Dermis microvascular lymphatic vessel endothelial cell (primary cell): Measurements from ENCODE around the gene NWD2. TPM values are rescaled to one million over a fixed set of nuclear protein-coding genes. Genes with fewer than 3 reads are reported as not detected.

ENCODE experiments used
- DNase-seq, 2 donors: peaks; one replicate each; pipeline versions ENCODE4 v3.0.0 to v3.0.0-alpha.2; 2010; ENCODE audit warnings: low read depth in 2 of 2
- total RNA-seq: library from RNA; depleted of rRNA; stranded (reverse); fragments of >200 nt; gene quantifications from 2 replicates; pipeline ENCODE4 v1.2.1, GENCODE V29; 2014

NWD2 gene
- total RNA-seq, 1 donor from 2014 or later = not detected

DNA sequence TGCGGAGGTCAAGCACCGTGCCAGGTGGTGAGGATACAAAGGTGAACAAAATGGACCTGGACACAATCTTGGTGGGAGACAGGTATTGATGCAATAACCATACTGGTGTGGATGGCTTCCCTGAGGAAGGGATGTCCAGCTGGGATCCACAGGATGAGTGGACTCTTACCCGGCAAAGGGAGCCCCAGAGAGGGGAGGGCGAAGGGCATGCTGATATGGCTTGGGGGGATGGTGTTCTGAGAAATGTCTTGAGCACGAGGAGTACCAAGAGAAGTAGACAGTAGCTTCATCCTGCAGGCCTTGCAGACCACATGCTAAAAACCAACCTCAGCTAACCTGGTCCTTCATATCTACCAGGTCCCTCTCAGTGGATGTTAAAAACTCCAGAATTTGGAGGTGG, 220.8 kb downstream of the NWD2 start:
- no peak for DNase-seq

DNA sequence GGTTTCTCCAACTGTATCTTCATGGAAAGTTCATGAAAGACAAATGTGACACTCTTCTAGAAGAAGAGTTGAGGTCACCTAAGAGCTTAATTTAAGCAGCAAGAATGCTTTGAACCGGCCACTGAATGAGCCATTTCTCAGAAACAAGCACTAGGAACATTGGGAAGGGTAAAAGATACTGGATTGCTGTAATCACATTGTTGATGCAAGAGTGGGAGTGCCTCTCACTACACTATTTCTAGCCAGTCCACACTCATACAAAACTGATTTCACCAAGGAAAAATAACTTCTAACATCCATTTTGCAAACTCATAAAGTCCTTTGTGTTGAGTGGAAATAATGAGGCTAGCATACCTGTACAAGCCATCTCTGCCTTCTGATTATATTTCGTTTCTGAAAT, 221.3 kb downstream of the NWD2 start:
- no peak for DNase-seq

DNA sequence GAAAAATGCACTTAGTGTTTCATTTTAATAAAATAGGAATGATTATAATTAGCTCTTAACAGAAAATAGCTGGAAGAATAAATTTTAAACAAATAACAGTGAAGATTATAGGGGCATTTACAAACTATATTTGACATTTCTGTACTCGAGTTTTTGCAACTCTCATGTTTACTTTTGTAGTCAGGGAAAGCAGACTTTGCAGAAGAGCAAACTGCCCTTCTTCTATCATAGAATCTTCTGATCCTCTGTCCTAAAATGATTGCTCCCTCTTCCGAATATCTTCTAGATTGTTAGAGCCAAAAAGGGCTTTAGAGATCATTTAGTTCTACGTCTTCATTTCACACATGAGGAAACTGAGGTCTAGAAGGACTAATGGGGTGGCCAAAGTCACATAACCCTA, 222.7 kb downstream of the NWD2 start:
- DNase-seq = no peak

DNA sequence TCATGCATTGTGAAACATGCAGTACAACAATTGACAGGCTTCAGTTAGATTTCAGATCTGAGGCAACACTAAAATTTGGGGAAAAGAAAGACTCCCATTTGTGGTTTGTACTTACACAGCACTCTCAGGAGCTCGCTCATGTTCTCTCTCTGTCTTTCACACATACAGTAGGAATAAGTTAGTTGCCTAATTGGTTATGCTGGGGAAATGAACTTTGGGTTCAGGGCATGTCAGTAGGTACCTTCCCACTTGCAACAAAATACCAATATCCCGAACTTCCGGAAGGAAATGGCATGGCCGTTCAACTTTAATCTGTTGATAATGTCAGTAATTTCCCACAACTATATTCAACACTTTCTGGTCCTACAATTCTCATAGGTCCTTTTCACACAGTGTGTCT, 223.3 kb downstream of the NWD2 start:
- no peak for DNase-seq

DNA sequence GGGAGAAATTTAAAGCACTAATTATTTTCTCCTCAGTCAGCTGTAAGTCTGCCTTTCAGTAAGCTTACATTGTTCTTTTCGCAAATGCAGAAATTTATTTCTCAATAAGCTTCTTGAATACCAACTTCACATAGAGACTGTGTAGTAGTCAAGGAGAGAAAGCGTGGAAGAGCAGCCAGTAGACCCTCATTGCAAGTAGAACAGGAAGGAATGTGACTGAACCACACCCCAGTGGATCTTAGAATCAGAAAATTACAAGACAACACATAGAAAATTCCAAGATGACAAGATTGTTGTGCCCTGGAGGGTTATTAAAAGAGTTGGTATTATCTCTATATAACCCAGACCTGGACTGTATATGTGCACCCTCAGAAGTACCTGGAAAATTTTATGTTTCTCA, 224.7 kb downstream of the NWD2 start:
- no peak for DNase-seq

DNA sequence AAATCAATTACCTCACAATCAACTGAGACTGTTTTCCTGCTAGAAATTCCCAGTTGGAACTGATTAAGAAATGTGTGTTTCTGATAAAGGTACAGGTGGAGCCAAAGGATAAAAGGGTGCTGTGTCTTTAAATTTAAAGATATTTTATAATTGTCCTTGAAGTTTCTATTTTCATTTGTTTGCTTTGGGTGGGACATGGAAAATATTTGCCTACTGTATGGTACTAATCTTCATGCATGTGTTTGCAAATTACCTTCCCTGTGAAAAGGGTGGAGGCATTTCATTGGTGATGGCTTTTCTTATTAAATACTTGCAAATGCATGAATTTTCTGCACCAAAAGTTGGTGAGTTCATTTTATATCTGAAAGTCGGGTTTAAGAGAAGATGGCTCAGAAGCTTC, 225.7 kb downstream of the NWD2 start:
- no peak for DNase-seq

DNA sequence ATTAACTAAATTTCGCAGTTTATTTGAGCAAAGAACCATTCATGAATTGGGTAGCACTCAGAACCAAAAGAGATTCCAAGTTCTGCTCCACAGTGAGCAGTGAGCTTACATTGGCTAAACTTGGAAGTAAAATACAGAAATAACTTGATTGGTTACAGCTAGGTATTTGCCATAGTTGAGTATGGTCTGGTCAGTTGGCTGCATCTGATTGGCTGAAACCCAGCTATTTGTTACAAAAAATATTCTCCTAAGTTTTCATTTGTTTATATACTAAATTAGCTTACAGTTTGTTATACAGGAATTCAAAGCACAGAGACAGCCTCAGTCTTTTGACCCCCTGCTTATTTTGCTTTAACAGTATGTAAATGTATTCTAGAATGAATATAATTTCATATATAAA, 226.6 kb downstream of the NWD2 start:
- DNase-seq = no peak

DNA sequence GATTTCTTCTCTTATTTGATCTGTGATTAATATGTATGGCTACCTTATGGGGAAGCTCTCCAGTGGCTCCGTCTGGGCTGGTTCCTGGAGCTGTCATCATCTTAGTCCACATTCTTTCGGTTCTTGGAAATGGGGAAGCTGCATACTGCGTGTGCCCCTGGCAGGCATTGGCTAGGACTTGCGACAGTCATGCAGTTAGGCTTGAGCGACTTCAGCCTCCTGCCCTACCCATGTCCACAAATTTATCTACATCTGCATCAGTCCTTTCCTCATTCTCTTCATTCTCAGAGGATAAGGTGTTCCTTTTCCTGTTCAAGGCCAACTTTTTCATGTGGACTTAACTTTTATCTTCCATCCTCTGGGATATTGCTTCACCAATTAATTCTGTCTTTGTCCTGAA, 227.4 kb downstream of the NWD2 start:
- no peak for DNase-seq

DNA sequence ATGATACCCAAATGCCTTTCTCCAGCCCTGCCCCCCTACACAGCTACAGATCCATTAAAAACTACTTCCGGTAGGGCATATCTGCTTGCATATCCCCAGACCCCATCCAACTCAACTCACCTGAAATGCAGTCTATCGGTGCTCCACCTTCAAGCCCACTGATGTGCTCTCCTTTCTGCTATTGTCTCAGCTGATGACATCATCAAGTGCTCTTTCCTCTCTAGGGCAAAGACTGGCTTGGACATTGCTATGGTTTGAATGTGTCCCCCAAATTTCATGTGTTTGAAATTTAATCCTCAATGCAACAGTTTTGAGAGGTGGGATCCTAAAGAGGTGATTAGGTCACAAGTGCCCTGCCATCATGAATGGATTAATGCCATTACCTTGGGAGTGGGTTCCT, 229.3 kb downstream of the NWD2 start:
- DNase-seq = no peak

DNA sequence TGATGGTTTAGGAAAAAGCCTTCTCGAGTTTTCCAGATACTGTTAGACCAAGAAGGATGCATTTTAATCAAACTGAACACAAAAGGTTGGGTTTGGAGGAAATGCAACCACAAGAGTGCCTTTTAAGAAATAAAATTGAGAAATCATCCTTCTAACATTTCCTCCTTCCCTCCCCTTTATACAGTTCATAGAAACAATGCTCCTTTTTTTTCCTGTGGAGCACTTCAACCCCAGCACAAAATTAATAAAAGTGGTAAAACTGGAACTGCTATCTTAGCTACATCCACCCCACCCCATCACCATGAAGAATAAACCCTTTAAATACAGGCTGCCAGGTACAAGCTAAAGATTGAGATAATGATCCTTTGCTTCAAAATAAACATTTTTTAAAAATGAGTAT, 230.5 kb downstream of the NWD2 start:
- DNase-seq = no peak

DNA sequence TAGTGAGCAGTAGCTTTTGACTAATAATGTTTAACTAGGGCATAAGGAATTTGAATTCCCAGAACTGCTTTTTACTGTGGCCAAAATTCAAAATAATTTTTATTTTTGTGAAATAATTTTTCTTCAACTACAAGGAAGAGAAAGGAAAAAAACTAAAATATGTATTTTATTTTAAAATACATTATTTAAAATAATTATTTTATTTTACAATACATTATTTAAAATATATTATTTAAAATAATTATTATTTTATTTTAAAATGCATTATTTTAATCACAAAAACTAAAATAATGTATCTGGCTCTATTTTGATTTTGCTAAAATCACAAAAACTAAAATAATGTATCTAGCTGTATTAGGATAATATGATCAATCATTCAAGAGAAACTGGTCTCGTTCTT, 231.2 kb downstream of the NWD2 start:
- no peak for DNase-seq

DNA sequence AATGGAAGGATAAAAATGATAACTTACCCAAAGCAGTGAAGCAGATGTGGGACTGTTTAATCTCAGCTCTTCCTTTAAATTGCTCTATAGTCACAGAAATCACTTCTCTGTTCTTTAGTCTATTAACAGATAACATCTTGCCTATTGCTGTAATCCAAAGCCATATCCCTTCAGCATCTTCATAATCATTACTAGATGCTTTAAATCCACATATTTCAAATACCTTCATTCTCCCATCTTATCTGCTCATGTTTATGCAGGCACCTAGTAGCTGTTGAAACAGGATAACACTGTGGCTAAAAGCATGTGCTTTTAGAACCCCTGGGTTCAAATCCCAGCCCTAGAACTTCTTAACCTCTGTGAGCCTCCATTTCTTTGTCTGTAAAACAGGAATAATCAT, 231.7 kb downstream of the NWD2 start:
- DNase-seq = no peak

DNA sequence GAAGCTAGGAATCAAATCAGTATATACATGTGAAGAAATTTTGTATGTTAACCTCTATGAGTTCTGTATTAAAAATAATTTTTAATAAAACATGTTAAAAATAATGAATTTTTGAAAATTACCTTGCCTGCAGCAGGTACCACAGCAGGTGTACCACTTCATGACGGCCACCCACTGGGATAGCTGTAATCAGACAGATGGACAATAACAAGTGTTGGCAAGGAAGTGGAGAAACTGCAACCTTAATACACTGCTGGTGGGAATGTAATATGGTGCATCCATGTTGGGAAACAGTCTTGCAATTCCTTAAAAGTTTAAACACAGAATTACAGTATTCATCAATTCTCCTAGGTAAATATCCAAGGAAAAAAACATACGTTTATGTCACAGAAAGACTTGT, 232.1 kb downstream of the NWD2 start:
- DNase-seq = no peak

DNA sequence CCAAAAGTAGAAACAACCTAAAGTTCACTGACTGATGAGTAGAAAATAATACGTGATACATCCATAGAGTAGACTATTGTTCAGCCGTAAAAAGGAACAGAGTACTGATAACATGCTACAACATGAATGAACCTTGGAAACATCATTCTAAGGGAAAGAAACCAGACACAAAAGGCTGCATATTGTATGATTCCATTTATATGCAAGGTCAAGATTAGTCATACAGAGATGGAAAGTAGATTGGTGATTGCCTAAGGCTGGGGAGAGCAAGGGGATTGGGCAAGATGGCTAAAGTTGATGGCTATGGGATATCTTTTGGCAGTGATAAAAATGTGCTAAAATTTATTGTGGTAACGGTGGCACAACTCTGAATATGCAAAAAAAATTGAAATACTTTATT, 232.6 kb downstream of the NWD2 start:
- DNase-seq = no peak

DNA sequence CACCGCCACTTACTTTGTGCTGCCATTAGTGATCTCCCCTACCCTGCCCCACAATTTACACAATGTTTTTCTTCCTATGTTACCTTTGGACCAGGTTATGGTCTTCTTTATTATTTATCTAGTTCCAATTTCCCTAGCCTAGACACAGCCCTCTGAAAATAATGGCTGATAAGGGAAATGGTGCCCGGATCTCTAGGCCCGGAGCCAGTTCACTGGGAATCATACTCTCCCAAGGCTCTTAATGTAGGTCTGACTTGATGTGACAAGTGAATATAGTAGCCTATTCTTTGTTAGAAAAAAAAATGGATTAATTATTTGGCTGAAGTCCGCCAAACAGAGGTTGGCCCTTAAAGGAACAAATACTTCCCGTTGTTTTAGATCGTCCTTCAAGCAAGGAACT, 233.6 kb downstream of the NWD2 start:
- no peak for DNase-seq

DNA sequence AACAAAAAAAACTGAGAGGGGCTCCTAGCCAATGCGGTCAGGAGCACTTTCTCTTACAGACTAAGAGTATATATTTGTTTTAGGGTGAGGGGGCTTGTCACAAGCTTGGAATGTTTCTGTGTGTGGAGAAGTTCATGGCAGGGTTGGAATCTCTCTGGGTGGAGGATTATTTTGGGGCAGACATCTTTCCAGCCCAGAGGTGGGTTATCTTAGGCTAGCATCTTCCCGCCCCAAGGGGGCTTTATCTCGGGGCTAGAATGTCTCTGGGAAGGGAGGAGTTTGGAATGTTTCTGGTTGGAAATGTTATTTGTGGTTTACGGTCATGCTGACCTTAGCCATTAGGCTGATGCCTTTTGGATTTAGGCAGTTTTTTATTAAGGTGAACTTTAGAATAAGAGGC, 236.0 kb downstream of the NWD2 start:
- DNase-seq = no peak

DNA sequence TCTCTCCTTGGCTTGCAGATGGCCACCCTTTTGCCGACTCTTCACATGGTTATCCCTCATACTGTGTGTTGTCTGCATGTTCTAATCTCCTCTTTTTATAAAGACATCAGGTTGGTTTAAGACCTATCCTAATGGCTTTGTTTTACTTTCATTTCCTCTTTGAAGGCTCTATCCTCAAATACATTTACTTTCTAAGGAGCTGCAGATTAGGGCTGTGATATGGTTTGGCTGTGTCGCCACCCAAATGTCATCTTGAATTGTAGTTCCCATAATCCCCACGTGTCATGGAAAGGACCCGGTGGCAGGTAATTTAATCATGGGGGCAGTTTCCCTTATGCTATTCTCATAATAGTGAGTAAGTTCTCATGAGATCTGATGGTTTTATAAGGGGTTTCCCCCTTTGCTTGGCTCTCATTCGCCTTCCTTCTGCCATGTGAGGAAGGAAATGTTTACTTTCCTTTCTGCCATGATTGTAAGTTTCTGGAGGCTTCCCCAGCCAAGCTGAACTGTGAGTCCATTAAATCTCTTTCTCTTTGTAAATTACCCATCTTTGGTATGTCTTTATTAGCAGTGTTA, 237.1 kb downstream of the NWD2 start:
- no peak for DNase-seq

DNA sequence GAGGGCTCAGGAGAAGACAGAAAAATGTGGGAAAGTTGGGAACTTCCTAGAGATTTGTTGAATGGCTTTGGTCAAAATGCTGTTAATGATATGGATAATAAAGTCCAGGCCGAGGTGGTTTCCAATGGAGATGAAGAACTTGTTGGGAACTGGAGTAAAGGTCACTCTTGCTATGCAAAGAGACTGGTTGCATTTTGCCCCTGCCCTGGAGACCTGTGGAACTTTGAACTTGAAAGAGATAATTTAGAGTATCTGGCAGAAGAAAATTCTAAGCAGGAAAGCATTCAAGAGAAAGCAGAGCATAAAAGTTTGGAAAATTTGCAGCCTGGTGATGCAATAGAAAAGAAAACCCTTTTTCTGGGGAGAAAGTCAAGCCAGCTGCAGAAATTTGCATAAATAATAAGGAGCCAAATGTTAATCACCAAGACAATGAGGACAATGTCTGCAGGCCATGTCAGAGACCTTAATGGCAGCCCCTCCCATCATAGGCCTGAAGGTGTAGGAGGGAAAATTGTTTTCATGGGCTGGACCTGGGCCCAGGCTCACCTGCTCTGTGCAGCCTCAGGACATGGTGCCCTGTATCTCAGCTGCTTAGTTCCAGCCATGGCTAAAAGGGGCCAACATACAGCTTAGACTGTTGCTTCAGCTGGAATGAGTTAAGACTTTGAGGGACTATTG, 237.8 kb downstream of the NWD2 start:
- no peak for DNase-seq

DNA sequence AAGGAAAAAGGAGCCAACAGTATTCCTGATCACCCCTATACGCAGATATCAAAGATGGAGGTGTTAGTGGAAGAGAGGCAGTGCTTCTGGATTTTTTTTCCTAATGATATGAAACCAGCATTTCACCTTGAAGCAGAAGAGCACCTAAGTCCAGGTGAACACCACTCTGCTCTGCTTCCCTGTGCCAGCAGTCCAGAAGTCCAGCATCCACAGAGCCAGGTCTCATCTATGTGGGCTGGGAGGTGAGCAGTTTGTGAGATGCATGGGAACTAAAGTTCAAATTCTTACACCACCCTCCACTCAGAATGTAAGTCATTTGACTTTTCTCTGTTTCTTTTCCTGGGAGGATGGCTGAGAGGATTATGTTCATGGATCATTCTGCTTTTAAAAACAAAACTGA, 239.1 kb downstream of the NWD2 start:
- no peak for DNase-seq

DNA sequence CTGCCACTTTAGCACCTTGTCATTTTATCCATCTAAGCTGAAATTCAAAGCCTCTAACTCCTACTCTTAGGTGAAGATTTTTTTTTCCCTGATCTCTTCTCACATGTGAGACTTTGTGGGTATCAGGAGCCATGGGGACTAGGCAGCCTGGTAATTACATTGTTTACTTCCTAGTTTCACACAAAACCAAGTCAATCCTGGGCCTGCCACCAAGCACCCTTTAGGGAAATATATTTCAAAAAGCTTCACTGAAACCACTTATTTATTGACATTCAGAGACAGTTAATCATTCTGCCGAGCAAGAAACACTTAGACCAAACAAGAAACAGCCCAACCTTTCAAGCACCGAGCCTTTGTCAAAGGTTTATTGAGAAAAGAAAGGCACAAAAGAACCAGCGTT, 241.6 kb downstream of the NWD2 start:
- DNase-seq = no peak

DNA sequence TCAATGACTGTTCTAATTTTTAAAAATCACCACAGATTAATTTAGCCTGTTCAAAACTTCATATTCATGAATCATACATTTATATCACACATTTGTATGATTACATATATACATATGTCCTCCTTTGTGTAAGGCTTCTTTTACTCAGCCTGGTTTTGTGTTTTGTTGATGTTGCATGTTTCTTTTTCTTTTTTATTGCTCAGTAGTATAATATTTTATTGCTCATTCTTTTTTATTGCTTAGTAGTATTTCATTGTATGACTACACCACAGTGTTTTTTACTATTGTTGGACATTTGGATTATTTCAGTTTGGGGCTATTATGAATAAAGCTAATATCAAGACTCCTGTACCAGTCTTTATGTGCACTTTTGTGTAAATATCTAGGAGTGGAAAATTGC, 243.1 kb downstream of the NWD2 start:
- DNase-seq = no peak

DNA sequence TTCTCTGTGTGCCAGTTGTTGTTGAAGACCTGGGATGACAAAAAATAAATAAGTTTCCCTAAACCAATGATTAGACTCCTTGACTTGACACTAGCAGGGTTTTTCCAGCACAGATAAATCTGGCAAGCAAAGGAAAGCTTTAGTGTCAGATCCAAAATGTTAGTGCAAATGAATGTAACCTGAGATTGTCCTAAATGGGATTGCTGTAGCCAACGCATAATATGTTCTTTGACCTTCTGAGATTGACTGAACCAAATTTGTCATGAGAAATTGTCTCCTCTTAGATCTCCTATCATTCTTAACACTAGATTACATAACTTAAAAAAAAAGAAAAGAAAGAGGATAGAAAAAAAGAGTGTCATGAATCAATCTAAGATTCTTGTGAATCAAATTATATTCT, 245.2 kb downstream of the NWD2 start:
- no peak for DNase-seq

DNA sequence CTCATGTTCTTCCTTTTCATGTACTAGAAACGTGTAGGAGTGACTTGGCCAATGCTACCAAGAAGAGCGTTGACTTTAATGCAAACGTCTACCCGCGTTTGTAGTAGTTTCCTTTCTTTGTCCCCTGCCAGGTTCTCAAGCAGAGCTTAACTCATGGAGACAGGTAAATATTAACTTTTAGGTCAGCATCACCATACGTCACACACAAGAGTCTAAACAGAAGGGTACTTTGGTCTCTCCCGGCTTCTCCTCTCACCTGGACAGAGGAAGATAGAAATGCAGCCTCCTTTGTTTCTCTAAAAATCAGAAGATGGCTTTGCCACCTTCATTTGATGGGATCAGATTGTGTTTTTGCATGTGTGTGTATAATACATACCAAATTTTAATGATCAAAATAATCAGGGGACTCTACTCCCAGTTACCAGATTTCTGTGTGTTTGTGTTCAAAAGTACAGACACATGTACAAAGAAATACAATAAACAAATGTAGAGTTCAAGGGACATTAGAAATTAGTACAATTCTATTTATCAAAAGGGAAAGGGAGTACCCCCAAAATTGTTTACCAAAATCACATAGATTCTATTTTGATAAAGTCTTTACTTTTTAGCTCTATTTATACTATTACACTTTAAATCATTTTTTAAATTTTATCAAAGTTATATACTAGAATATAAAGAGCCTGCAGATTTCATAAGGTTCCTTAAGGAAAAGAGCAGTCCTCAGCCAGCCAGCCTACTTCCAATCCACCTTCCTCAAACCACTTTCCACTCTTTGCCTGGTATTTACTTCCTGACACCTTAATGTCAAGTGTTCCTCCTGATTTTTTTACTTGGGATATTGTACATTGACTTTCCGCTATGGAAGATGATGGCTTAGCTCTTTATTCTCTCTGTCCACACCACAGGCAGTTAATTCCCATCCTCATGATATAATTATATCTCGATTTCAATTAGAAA, 246.1 kb downstream of the NWD2 start:
- DNase-seq = no peak
